Measurements from ENCODE around the gene VSTM5.
"Not testable (repeated sequence)": the region's sequence is repeated elsewhere in the genome, so short reads cannot be mapped to it uniquely, and the experiment has no call there.

- TF ChIP-seq CTCF (IDR thresholded peaks at IDR 0.05; ENCODE audit: low read depth, low read length, poor library complexity, severe bottlenecking); EZH2phosphoT487 (IDR thresholded peaks at IDR 0.05; ENCODE audit: borderline replicate concordance, low read length): not testable (repeated sequence)
Measured at GRCh38 chr11:93774560-93774959, 75.9 kb downstream of the VSTM5 start.

Data from DOHH2 (cell line).